Cortex of kidney (tissue), 1 donor: ENCODE results near the gene CHAT.

Source experiments
- DNase-seq: peaks from one replicate; lab custom pipeline; 2025; lab: John Stamatoyannopoulos, UW

The CHAT gene

GRCh38 chr10:49612513-49613164 lies 1.2 kb upstream of the CHAT start:
- no peak for DNase-seq

DNA sequence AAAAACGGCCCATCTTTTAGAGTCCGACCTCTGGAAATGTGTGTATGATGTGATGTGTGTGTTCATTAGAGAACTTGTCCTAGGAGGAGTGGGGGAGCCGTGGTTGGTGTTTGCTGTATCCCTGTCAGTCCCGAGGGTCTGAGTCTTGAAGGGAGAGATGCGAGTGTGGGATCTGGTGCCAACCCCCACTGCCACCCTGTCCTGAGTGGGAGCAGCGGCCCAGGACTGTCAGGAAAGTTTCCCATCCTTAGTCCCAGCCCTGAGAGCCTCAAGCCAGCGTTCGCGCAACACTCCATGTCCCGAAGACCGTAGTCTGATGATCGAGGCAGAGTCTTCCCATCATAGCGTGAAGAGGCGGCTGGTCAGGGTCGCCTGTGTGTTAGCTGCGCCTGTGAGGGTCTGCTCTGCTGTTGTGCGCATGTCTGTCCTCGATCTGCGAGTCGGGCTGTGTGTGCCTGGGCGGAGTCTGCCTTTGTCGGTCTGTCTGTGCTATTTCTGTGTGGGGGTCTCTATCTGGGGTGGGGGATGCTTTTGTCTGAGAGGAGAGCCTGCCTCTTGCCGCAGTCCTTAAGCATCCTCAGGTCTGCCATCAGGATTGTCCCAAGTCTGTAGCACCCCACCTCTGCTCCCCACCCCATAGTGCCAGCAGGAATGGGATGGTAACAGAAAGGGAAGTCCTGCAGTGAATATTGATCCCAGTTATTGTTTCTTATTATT lies 514 bp upstream of the CHAT start:
- DNase-seq: no peak

- no peak for DNase-seq
These were observed 683 bp downstream of the CHAT start for GRCh38 chr10:49614242-49615198.

GRCh38 chr10:49615213-49615612 lies 1.4 kb downstream of the CHAT start:
- no peak for DNase-seq

DNA sequence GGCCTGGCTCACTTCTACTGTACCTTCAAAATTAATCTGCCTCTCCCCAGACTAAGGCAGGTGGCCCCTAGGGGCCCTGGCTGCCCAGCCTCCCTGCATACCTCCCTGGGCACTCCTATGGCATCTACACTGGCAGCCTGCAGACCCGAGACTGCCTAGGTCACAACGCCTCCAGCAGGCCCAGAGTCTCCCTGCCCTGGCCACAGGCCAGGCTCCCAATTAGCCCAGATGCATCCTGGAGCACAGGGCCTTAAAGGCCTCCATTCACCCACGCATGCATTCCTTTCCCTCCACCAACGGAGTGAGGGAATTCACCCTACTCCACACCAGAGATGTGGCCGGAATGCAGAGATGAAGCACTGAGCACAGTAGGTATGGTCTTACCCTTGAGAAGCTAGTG lies 1.9 kb downstream of the CHAT start:
- DNase-seq: no peak

- no peak for DNase-seq
These were observed 2.7 kb downstream of the CHAT start for GRCh38 chr10:49616421-49617101.

DNA sequence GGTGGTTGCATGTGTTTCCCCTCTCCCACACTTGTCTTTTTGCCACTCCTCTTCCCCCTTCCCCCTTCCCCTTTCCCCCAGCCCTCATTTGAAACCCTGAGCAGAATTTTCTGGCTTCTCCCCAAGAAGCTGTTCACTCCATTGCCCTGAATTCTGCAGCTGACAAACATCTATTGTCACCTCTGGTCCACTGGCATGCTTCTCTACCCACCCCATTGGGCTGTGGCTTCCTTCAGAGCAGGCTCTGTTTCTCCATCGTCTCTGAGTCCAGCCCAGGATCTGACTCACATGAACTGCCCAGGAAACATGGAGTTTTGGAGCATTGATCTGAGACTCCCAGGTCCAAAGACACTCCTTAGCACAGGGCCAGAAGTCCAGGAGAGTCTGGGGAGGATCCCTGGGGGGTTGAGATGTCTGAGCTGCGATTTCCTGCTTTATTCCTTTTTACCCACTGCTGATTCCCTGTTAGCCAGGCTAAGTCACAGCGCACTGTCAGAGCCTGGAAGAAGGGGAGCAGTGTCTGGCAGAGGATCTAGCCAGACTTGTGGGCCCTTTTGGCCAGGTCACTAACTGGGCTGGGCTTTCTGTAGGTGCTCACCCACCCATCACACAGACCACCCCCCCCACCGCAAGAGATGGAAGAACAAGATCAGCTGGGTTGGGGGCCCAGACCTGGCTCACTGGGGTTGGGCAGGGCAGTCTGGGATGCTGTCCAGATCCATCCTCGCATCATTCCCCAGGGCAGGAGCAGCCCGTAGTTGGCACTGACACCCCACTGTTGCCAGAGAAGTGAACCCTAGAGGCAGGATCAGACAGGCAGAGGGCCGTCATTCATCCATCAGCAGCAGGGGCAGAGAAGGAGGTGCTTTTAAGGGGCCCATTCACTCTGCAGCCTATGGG lies 3.5 kb downstream of the CHAT start:
- DNase-seq: no peak

GRCh38 chr10:49618821-49619220 lies 5.0 kb downstream of the CHAT start:
- no peak for DNase-seq

DNA sequence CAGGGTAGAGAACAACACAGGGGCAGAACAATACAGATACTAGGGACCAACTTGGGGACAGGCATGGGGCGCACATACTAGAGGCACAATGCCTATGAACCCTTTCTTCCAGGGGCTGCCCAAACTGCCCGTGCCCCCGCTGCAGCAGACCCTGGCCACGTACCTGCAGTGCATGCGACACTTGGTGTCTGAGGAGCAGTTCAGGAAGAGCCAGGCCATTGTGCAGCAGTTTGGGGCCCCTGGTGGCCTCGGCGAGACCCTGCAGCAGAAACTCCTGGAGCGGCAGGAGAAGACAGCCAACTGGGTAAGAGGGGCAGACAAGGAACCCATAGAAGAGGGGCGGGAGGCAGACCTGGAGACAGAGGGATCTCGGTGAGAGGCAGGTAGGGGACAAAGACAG lies 5.8 kb downstream of the CHAT start:
- no peak for DNase-seq

DNA sequence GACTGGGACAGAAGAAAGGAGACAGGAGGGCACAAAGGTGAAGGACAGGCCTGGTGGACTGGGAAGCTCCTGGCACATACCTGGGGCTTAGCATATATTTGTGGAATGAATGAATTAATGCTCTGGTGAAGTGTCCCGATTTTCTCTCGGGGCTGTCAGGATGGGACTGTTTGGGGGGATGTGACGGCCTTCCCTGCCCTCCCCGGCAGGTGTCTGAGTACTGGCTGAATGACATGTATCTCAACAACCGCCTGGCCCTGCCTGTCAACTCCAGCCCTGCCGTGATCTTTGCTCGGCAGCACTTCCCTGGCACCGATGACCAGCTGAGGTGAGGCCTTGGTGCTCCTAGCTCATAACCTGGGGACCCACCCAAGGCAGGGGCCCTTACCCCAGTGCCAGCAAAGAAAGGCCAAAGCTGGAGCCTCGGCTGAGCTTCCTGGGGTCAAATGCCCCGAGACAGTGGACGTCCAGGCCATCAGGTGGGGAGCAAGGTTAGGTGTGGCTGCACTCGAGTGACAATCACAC lies 6.5 kb downstream of the CHAT start:
- DNase-seq: no peak

DNA sequence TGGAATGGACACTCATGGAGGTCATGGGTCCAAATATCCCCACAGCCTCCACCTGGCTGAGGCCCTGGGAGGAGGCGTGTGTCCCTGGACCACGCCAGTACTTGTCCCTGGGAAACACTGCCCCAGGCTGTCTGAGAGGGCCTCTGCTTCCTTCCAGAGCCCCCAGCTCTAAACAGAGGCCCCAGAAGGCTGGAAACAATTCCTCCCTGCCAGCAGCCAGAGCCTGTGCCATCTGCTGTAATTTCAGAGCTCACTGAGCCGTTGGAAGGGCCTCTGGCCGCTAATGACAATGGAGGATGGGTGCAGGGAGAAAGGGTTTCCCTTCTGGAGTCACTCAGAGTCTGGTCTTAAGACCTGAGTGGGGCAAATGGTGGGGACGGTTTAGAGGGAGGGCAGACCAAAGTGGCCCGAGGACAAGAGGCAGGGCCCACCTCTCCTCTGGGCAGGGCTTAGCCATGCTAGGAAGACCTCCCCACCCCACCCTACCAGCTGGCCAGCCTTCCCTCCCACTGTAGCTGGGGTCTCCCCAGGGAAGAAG lies 7.1 kb downstream of the CHAT start:
- DNase-seq: no peak

- DNase-seq: no peak
These were observed 7.7 kb downstream of the CHAT start for GRCh38 chr10:49621561-49621960.

DNA sequence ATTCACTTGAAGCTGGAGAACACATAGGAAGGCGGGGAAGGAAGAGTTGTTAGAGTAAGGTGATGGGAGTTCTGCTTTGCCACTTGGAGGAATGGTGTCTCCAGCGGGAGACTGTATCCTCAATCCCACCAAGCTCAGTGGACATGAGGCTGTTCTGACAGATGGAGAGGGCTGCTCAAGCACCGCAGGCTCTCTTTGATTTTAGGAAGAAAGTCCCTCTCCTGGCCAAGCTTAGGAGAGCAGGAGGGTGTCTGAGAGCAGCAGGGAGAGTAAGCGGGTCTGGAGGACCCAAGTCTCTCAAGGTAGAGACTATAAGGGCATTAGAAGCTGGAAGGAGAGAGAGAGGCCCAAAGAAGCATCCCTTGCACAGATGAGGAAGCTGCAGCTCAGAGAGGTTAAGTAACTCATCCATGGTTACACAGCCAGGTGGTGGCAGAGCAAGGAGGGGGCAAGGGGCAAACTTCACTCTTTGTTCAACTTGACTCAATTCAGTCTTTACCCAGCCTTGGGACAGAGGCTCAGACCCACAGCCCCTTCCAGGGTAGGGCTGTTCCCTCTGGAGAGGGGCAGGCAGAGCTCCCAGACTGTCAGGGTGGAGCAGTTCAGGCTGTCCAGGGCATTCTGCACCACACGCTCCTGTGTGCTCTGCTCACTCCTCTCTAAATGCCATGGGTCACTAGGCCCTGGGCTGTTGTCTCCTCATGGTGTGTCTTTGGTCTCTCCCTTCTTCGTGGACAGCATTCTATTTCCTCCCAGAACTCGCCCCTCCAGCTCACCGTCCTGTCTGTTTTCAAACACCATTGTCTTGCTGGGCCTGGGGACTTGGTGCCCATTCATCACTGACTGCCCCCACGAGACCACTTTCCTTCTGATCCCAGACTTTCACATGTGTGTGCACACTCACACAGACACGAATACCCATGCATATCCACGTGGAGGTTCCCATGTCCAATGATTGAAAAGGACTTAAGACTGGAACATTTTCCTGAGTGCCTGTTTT lies 8.9 kb downstream of the CHAT start:
- DNase-seq: no peak

- no peak for DNase-seq
These were observed 10.8 kb downstream of the CHAT start for GRCh38 chr10:49624629-49625028.

DNA sequence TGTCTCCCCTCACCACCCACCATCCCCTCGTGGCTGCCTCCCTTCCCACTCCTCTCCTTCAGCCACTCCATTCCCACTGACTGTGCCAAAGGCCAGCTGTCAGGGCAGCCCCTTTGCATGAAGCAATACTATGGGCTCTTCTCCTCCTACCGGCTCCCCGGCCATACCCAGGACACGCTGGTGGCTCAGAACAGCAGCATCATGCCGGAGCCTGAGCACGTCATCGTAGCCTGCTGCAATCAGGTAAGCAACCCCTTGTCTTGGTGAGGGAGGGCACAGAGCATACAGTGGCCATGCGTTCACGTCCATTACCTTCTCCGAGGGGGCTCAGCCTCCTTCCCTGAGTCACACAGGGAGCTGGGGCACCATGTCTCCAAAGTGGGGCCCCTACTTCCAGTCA lies 11.6 kb downstream of the CHAT start:
- DNase-seq: no peak

DNA sequence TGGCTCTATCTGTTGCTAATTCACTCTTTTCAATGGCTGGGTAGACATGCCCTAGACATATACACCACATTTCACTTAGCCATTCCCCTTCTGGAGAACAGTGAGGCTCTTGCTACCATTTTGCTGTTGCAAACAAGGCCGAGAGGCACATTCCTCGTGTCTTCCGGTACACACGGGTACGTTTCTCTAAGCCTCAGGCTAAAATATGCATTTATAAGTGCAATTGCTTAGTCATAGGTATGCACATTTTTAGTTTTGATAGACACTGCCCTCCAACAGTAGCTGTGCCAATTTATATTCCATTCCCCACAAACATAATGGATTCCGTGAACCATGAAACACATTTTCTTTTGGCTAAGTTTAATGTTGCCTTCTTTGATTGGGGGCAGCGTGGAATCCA lies 13.2 kb downstream of the CHAT start:
- no peak for DNase-seq

DNA sequence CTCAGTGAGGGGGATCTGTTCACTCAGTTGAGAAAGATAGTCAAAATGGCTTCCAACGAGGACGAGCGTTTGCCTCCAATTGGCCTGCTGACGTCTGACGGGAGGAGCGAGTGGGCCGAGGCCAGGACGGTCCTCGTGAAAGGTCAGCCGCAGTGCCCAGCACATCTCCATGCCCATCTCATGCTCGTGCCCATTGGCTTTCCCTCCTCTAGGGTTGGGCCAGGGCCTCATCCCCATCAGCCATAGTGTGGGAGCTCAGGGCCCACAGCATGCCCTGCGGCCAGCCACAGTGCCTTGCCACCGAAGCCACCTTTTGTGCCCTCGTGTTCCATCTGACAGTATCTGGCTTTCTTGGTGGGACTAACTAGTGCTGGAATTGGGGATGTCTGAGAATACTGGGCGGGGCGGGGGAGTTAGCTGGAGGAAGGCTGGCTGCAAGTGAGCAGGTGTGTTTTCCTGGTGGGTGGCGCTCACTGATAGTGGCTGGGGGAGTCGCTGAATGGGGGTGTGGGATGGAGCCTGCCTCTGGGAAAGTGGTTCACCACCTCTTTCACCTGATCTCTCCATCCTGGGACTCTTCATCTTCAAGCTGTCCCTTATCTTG lies 13.9 kb downstream of the CHAT start:
- DNase-seq: no peak

- no peak for DNase-seq
These were observed 14.8 kb downstream of the CHAT start for GRCh38 chr10:49628599-49628998.

DNA sequence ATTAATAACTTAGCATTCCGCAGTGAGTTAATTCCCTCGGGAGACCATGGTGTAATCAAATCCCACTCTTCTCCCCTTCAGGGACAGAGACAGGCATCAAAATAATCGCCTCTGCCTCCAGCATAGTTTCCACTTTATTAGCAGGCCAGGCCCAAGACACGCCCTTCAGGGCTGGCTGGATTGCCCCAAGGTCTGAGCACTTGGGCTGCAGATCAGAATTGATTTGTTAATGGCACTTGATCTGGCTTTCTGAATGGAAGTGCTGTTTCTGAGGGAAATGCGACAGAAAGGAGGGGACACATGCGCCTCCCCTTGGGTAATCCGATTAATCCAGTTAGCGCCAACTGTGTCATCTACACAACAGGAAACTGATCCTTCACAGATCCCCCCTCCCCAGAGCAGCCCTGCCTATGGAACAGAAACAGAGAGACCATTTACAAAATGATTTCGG lies 15.6 kb downstream of the CHAT start:
- no peak for DNase-seq
